AG10803 (cell line): Measurements from ENCODE around the gene COQ8B.
"Not testable (repeated sequence)": the region's sequence is repeated elsewhere in the genome, so short reads cannot be mapped to it uniquely, and the experiment has no call there.

Experiments
- DNase-seq: peaks from one replicate; pipeline ENCODE4 v3.0.0; 2010; ENCODE audit warnings: low read depth
- H3K4me3 ChIP-seq: 2 replicates; pipeline ENCODE4 v1.5.1; 2011; ENCODE audit warnings: mild to moderate bottlenecking, low read length, control low read depth
- TF ChIP-seq, protein P1 (sequence below): conservative IDR thresholded peaks from 2 replicates; pipeline ENCODE4 v1.5.1; 2011; ENCODE audit warnings: mild to moderate bottlenecking, low read length, control low read depth, inconsistent platforms

Gene COQ8B

DNA sequence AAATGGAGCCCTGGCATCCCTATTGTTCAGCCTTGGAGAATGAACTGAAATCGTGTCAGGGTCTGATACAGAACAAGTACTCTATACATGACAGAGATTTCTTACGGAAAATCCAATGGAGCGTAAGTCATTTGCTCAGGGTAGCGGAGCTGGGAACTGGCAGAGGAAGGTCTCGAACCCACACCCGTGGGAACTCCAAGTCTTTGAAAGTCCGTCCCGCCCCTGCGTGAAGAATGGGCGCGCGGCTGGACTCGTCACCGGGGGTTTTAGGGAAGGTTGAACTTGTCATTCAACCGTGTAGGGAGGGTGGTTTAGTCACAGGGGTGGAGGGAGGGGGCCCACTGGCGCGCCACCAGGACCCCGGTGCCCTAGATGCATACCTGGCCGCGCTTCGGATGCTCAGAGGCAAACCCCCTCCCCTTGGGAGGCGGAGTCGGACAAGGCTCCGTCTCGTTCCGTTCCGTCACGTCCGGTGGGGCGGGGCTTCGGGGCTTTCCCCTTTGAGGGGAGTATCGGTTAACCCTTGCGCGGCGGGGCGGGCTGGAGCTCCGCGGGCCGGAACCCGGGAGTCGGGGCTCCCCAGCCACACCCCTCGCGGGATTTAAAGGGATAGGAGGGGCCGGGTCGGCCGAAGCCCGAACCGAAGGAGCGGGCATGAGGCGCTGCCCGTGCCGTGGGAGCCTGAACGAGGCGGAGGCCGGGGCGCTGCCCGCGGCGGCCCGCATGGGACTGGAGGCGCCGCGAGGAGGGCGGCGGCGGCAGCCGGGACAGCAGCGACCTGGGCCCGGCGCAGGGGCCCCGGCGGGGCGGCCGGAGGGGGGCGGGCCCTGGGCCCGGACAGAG lies at the start of gene COQ8B, which contains the start of gene ITPKC:
TSS of gene COQ8B (minus strand) at position 405 of the 843 bp plus-strand sequence. CDS start 2,254 bp downstream, outside the sequence.
TSS of gene ITPKC (plus strand) at position 631 of the 843 bp plus-strand sequence. CDS start at position 655, 24 bp downstream.
- TF ChIP-seq, protein P1, sequence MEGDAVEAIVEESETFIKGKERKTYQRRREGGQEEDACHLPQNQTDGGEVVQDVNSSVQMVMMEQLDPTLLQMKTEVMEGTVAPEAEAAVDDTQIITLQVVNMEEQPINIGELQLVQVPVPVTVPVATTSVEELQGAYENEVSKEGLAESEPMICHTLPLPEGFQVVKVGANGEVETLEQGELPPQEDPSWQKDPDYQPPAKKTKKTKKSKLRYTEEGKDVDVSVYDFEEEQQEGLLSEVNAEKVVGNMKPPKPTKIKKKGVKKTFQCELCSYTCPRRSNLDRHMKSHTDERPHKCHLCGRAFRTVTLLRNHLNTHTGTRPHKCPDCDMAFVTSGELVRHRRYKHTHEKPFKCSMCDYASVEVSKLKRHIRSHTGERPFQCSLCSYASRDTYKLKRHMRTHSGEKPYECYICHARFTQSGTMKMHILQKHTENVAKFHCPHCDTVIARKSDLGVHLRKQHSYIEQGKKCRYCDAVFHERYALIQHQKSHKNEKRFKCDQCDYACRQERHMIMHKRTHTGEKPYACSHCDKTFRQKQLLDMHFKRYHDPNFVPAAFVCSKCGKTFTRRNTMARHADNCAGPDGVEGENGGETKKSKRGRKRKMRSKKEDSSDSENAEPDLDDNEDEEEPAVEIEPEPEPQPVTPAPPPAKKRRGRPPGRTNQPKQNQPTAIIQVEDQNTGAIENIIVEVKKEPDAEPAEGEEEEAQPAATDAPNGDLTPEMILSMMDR = no peak
- peak; percentile 96 for DNase-seq
- peak within 1 kb of the TSS; percentile 94 for H3K4me3 ChIP-seq

DNA sequence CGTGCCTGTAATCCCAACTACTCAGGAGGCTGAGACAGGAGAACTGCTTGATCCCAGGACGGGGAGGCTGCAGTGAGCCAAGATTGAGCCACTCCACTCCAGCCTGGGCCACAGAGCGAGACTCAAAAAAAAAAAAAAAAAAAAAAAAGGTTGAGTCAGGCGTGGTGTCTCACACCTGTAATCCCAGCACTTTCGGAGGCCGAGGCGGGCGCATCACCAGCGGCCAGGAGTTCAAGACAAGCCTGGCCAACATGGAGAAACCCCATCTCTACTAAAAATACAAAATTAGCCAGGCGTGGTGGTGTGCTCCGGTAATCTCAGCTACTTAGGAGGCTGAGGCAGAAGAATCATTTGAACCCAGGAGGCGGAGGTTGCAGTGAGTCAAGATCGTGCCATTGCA lies 49.7 kb upstream of the COQ8B start:
- not testable (repeated sequence) for H3K4me3 ChIP-seq, DNase-seq

DNA sequence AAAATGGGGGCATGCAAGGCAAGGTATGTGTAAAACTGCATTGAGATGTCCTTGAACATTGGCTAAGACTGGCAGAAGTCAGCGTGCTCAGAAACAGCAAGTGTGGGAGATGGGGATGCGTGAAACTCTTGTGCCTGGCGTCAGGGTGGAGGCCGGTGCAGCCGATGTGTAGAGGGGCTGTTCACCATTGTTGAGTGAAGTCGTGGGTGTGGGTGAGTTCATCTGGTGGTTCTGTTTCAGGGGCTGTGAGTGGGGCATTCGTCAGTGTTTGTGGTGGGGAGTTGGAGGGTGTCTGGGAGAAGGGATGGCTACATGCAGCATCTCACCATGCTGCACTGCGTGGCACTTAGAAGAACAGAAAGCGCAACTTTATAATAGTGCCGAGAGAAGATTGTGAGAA lies 47.3 kb upstream of the COQ8B start:
- TF ChIP-seq, protein P1 = no peak
- H3K4me3 ChIP-seq = no peak overlapping the region
- DNase-seq = no peak

DNA sequence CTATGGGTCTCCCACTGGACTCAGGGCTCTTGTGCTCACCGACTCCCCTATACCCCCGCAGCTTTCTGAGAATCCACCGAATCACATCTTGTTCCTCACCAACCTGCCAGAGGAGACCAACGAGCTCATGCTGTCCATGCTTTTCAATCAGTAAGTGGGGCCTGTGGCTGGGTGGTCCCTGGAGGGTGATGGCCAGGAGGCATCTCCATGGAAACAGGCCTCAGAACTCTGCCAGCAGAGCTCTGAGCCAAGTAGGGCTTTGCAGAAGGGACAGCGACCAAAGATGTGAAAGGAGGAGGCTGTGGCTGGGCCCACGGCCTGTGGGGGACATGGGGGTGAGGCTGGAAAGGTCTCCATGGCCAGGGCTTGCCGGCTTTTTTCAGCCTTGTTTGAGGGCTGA lies 46.8 kb upstream of the COQ8B start:
- TF ChIP-seq, protein P1 = no peak
- no peak for DNase-seq
- H3K4me3 ChIP-seq = no peak overlapping the region

DNA sequence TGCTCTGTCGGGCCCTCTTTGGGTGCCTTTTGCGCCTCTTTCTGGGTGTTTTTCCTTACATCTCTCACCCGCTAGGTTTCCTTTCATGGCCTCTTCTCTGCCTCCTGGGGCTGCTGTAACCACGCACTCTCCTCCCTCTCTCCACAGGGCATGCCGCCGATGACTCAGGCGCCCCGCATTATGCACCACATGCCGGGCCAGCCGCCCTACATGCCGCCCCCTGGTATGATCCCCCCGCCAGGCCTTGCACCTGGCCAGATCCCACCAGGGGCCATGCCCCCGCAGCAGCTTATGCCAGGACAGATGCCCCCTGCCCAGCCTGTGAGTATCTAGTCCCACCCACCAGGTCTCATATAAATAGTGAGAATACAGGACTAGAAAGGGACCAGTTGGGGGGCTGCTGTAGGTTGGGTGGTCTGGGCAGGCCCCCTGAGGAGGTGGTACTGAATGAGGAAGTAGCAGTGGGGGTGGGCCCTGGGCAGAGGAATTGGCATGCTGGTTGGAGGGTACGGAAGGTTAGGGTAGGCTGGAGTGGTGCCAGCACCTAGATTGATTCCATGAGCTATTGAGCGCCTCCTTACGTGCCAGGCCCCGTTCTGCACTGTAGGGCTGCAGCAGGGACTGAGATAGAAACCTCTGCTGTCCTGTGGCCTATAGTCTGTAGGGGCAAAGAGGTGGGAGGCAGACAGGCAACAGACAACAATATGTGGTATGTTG lies 46.2 kb upstream of the COQ8B start:
- no peak for DNase-seq
- TF ChIP-seq, protein P1 = no peak
- no peak overlapping the region for H3K4me3 ChIP-seq

DNA sequence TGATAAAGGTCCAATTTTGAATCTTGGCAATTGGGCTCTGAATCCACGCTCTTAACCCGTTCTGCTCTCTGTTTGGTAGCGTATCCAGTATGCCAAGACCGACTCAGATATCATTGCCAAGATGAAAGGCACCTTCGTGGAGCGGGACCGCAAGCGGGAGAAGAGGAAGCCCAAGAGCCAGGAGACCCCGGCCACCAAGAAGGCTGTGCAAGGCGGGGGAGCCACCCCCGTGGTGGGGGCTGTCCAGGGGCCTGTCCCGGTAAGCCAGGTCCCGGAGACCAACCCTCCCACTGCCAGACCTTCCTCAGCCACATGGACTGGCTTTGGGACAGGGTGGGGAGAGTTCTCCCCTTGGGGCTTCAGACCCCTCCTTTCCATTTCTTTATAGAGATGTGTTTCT lies 42.7 kb upstream of the COQ8B start:
- TF ChIP-seq, protein P1 = no peak
- H3K4me3 ChIP-seq = no peak overlapping the region
- DNase-seq = no peak

DNA sequence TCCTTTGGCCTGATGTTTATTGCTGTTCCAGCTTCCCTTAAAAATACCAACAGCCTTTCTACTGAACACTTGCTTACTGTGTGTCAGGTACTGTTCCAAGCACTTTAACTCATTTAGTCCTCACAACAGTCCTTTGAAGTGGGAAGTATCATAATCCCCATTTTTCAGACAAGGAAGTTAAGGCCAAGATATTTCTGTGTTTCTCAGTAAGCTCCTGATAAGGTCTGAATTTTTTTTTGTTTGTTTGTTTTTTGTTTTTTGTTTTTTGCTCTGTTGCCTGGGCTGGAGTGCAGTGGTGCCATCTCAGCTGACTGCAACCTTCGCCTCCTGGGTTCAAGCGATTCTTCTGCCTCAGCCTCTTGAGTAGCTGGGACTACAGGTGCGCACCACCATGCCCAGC lies 41.8 kb upstream of the COQ8B start:
- DNase-seq = no peak
- H3K4me3 ChIP-seq = no peak overlapping the region
- TF ChIP-seq, protein P1 = no peak
